Measurements from ENCODE around the gene BORCS8.

The BORCS8 gene

DNA sequence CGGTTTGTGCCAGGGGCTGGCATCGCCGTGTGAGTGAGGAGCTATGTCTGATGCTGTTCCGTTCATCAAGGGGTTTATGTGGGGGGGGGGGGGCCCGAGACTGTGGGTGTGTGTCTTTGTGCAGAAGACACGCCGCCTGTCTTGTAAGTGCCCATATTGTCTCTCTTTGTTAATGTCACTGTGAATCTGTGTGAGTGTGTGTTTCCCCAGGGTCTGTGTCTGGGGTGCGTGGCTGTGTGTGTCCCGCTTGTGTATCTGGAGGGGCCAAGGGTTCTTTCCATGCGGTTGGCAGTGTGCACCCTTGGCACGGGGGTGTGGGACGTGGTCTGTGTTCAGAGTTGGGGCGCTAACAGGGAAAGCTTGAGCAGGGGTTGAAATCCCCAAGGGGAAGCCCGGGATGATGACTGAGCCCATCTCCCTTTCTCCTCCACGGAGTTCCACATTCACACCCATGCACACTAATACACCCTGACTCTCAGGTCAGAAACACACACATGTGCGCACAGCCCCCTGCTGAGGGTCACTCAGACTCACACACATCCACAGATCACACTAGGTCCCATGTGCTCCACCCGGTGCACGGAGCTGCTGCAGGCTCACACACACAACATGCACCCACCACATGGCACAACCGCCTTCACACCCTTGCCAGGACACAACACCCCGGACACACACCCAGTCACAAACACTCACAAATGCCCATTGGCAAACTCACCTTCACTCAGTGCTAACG lies 21.6 kb upstream of the BORCS8 start:
- DNase-seq, result no peak

DNA sequence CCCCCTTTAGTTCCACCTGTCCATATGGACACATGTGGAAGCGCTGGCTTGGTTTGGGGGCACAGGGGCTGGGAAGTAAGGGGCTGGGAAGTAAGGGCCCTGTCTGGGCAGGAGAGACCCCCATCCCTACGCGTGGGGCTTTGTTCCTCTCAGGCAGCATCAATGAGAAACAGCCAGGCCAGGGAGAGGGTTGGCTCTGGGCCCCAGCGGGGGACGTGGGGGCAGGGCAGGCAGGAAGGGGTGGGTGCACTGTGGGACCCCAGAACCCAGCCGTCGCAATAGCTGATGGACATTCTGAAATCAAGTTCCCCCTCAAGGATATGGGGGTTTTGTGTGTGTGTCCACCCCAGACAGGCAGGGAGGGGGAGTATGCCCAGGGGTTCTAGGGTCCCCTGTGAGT lies 21.0 kb upstream of the BORCS8 start:
- no peak for DNase-seq

DNA sequence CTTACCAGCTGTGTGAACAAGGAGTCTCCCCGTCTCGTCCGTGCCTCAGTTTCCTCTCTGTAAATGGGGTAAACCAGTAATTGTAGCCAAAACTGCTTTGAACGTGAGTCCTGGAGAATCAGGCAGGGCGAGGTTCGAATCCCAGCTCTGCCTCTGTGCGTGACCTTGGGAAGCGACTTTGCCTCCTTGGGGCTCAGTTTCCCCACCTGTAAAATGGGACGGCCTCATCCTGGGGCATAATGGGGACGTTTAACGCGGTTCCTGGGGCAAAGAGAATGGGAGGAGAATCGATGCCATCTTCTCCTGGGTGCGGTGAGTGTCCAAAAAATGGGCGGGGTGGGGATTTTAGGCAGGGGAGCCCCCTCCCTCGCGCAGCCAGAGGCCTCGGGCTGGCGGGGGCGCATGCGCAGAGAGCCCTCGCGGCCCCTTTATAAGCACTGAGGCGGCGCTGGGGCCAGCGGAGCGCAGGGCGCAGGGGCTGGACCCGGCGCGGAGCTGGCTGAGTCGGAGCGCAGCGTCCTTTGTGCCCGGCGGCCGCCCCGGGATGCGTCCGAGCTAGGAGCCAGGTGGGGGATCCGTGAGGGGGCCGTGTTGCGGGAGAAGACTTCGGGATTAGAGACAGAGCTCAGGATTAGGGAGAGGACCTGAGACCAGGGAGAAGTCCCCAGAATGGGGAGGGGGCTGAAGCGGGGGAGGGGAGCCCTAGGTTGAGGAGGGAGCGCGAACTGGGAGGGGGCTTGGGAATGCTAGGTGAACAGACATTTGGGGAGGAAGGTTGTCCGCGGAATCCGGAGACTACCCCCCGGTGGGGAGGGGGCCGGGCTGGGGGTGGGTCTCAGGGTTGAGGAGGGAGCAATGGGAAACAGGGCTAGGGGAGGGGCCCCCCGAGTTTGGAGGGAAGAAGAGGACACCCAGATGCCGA lies 19.8 kb upstream of the BORCS8 start, which contains the start of gene NCAN:
TSS of gene NCAN (plus strand) at position 460 of the 922 bp plus-strand sequence. CDS start 4,996 bp downstream, outside the sequence.
- DNase-seq, result no peak

DNA sequence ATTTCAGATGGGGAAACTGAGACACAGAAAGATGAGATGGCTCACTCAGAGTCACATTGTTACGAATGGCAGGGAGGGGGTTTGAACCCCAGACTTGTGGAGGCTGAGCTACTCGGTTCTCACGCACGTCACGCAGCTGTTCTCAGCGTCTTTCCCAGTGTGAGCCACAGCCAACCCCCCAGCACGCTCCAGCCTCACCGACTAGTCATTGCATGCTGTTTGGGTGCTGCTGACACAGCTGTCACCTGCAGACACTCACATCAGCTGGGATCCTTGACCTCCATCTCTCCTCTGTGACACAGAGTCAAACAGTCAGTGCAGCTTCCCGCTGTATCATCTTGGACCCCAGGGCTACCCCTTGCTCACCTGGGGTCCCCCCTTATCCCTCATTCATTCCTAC lies 17.4 kb upstream of the BORCS8 start:
- no peak for DNase-seq

DNA sequence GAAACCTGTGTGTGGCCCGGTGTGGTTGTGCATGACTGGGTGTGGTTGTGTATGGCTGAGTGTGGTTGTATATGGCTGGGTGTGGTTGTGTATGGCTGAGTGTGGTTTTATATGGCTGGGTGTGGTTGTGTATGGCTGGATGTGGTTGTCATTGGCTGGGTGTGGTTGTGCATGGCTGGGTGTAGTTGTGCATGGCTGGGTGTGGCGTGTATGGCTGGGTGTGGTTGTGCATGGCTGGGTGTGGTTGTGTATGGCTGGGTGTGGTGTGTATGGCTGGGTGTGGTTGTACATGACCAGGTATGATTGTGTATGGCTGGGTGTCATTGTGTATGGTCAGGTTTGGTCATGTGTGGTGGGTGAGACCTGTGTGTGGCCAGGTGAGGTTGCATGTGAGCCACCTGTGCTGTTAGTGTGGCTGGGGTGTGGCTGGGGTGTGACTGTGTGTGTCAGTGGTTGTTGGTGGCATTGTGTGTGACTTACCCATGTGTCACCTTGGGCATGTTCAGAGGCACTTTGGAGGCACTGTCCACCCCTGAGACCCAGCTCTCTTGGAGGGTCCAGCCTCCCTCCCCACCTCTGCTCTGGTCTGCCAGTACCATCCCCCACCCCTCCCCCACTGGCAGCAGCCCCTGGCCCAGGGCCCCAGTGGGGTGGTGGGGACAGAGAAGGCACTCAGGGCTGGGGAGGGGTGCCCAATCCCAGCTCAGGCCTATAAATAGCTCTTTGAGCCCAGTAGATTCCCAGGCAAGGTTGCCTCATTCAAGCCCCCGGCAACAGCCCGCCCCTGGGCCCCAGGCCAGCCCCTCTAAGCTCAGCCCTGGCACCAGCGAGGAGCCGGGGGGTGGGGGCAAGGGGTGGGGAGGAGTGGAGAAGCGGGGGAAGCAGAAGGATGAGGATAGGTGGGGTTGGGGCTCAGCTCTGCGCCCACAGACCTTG lies 16.0 kb upstream of the BORCS8 start:
- no peak for DNase-seq

DNA sequence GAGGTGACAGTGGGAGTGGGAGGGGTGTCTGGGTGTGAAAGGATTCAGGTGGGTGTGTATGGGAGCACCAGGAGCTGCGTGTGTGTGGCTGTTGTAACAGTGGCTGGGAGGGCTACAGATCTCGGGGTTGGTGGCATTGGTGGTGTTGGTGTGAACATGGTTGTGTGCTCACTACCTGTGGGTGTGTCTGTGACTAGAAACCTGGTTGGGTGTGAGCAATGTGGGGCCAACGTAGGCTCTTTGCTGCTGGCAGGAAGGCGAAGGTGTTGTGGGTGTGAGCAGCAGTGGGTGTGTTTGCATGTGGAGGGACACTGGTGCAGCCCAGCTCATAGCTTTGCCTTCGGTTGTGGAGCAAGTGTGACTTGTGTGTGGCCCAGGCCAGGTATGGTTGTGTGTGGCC lies 15.0 kb upstream of the BORCS8 start:
- DNase-seq, result no peak

DNA sequence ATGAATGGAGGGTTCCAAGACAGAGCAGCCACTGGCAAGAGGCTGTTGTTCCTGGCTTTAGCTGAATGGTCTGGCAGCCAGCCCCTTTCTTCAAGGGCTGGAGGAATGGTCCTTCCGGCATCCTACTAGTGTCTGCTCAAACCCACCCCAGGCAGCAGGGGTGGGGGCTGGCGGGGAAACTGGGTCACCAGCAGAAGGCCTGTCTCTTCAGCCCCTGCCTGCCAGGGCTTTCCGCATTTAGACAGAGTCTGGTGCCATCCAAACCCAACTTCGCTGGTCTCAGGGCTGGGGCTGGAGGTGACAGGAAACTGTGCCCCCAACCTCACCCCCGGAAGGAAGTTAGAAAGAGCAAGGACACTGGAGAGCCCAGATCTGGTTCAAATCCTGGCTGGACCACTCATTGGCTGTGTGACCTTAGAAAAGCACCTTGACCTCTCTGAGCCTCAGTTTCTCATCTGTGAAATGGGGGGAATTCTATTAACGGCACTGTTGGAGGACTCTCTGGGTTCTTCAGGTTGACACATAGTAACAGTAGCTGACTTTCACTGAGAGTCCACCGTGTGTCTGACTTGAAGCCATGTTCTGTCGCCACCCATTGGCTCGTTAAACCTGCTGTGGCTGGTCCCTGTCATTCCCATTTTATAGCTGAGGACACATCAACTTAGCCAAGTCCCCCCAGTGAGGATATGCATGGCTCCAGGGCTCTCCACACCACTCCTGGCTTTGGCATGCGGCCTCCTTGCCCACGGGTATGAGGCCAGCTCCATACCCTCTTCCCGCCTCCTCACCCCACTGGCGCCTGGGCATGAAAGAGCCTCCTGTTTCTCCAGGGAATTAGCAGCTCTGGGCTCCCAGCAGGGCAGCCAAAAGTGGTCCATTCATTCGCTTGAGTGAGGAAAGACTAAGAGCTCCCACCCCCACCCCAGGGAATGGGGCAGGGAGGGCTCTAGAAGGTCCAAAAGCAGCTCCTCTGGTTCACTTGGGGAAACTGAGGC lies 13.8 kb upstream of the BORCS8 start:
- no peak for DNase-seq

DNA sequence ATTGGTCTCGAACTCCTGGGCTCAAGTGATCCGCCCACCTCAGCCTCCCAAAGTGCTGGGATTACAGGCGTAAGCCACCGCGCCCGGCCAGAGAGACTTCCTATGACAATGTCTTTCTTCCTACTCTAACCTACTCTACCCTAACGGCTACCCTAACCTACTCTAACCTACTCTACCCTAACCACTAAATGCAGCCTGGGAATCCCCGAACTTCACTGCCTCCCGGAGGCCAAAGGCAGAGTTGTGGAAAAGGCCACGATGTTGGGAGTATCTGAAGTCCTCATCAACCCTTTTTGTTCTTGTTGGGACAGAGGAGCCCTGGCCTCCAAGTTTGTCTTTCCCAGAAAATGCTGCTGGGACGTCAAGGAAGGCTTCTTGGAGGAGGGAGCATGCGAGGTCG lies 12.2 kb upstream of the BORCS8 start:
- DNase-seq, result no peak

DNA sequence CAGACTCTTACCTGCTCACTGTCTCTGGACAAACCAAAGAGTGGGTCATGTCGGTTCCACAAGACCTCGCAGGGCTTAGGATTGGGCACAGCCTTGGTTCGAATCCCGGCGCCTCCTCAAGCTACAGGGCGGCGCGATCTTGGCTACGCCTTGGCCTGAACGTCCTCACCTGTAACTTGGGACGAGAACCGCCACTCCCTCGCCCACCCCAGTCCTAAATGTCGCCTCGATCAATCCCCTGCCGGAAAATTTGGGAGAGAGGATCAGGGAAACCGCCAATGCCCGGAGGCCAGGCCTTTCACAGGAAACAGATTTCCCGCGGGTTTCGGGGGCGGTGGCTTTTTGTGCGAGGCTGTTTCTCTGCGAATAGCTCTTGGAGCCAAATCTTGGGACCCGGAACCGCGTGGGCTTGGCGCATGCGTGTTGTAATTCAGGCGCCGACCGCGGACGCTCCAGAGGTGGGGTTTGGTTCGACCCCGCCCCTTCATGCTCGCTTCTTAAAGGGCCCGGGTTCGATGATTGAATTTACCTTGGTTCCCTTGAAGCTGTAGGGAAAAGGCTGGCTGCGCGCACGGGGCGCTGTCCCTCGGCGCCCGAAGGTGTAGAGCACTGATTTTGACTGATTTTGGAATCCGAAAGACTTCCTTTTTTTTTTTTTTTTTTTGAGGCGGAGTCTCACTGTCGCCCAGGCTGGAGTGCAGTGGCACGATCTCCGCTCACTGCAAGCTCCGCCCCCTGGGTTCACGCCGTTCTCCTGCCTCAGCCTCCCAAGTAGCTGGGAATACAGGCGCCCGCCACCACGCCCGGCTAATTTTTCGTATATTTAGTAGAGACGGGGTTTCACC lies 11.3 kb upstream of the BORCS8 start, which contains the start of gene NR2C2AP:
TSS of gene NR2C2AP (minus strand) at position 403 of the 845 bp plus-strand sequence. CDS start at position 49, 354 bp downstream.
- DNase-seq, result peak; percentile 97

DNA sequence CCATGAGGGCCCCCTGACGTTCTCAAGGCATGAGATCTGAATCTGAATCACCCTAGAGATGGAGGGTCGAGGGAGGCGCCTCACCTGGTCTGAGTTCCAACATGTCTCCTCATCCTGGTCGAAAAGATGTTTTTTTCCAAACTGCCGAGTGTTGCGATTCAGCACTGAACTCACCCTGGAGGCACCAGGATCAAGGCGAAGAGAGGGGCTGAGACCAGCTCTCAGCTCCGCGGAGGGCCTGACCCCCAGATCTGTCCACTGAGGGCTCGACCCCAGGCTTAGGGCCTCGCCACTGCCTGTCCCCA lies 10.7 kb upstream of the BORCS8 start:
- no peak for DNase-seq

DNA sequence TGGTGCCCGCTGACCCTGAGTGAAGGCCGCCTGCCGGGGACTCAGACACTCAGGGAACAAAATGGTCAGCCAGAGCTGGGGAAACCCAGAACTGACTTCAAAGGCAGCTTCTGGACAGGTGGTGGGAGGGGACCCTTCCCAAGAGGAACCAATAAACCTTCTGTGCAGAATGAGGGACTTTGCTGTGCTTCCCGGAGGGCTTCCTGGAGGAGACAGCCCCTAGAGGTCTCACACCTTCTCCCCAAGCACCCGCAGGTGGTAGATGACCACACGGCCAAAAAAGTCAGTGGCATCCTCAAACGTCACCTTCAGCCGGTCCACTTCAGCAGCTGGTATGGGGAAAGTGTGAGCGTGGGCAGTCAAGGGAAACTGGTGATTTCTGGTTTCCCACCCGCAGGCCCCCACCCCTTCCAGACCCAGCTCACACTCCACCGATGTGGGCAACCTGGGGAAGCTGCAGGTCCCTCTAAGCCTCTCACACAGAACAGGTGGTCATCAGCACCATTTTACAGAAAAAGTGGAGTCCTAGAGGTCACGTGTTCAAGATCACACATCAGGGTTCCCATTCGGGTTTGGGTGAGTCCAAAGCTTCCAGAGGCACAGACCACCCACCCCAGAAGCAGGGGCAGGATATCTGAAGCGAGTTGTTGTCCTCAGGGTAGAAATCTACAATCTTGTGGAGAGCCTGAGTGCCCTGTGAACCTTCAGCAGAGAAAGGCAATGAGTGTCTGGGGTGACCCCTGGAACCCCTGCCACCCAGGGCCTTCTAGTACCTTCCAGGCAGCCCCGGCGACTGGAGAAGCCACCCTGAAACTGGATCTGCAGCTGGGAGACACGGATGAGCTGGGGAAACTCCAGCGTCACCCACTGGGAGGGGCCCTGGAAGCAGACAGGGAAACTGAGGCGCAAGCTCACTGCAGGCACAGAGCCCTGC lies 10.0 kb upstream of the BORCS8 start:
- DNase-seq, result no peak

DNA sequence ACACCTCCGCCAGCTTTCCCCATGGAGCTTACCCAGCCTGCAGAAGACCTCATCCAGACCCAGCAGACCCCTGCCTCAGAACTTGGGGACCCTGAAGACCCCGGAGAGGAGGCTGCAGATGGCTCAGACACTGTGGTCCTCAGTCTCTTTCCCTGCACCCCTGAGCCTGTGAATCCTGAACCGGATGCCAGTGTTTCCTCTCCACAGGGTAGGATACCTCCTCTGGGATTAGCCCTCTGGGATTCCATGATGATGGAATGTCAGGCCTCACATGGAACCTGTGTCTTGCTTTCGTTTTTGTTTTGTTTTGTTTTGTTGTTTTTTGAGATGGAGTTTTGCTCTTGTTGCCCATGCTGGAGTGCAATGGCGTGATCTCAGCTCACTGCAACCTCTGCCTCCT lies 2.0 kb upstream of the BORCS8 start:
- no peak for DNase-seq

DNA sequence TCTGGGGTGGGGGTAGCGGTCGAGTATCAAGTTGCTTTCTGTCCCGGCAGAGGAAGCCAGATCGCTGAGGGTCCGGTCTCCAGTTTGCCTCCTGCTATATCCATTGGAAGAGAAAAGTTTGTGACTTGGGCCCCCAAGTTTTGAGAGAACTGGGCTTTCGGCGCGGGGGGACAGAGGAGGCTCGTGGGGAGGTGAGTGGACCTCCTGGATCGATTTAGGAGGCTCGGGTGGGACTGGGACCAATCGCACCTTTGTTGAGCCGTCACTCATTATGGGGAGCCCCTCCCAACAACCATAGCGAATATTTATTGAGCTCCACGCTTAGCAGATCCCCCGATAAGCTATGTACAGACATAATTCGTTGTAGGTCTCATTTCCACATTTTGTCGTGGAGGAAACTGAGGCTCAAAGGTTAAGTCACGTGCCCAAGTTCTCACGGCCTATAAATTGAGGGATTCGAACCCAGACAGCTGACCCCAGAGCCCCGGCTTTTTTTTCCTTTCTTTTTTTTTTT lies 1.0 kb upstream of the BORCS8 start:
- DNase-seq, result no peak

DNA sequence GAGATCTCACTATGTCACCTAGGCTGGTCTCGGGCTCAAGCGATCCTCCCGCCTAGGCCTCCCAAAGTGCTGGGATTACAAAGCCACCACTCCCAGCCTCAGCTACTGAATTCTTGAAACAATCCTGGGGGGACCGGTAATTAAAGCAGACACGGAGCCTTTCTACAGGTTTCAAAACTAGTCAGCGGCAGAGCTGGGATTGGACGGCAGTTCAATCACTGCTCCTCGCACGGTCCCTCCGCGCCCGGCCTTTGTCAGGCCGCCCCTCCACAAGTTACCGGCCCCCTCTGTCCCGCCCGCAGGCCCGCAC lies 229 bp downstream of the BORCS8 start:
- no peak for DNase-seq

DNA sequence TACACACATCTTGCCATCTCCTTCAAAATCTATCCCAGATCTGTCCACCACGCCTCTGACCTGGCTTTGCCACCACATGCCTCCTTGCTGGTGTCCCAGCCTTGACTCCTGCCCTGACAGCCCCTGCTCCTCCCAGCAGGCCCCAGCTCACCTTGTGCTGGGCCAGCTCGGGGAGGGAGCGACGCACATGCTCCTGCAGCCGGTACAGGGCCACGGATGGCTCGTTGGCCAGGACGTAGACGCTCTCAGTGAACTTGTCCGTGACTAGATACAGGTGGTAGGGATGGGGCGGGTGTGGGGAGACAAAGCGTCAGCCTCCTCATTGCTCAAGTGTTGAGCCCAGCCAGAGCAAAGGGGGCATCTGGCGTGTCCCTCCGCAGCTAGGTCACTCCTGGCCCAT lies 5.2 kb downstream of the BORCS8 start:
- no peak for DNase-seq

DNA sequence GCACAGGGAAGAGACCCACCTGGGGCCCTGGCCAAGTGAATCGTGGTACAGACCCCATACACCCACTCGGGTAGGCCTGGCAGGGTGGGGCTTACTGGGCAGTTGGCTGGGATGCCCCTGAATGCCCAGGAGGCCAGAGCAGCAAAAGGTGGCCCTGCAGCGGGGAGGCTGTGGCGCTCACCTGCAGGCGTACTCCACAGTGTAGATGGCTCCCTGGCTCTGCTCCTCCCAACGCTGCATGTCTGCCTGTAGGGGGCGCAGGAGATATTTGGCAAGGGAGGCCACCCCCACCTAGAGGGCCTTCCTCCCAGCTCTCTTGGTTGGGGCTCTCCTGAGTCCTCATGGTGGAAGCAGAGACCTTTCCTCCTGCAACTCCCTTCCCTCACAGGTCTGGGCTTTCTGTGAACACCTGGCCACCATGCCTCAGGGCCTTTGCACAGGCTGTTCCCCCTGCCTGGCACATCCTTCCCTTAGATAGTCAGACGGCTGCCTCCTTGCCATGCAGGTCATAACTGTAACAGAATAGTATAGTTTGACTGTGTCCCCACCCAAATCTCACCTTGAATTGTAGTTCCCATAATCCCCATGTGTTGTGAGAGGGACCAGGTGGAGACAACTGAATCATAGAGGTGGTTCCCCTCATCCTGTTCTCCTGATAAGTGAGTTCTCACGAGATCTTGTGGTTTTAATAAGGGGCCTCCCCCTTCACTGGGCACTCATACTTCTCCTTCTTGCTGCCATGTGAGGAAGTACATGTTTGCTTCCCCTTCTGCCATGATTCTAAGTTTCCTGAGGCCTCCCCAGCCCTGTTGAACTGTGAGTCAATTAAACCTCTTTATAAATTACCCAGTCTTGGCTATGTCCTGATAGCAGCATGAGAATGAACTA lies 5.9 kb downstream of the BORCS8 start:
- DNase-seq, result peak; percentile 98

DNA sequence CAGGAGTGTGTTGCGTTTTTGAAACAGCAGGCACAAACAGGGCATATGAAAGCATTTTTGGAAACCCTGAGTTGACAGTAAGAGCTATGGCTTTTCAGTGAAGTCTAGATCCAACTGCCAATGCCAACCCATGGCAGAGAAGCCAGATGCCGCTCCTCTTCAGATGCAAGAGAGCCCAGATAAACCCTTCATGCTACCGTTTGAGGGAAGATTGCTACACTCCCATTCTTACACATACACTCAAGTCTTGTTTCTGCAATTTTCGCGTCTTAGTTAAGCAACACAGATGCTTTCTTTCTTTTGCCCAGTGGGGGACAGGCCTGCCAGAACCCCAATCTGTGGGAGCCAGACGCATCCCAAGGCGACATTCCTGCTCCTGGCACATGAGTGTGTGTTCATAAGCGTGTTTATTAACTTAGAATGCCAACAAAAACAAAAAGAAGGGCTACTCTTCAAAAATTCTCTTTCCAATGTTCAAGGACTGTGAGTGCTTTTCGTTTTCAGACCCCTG lies 10.4 kb downstream of the BORCS8 start:
- DNase-seq, result peak; percentile 97

All from MV-4-11 (cell line).